ENCODE data around the gene IQCC. TPM values are rescaled to one million over a fixed set of nuclear protein-coding genes. Genes with fewer than 3 reads are reported as not detected.

Gene IQCC
- total RNA-seq, 4 donors from 2014 or later: 1.00 to 2.0 (median 1.9) TPM; not detected in 1

DNA sequence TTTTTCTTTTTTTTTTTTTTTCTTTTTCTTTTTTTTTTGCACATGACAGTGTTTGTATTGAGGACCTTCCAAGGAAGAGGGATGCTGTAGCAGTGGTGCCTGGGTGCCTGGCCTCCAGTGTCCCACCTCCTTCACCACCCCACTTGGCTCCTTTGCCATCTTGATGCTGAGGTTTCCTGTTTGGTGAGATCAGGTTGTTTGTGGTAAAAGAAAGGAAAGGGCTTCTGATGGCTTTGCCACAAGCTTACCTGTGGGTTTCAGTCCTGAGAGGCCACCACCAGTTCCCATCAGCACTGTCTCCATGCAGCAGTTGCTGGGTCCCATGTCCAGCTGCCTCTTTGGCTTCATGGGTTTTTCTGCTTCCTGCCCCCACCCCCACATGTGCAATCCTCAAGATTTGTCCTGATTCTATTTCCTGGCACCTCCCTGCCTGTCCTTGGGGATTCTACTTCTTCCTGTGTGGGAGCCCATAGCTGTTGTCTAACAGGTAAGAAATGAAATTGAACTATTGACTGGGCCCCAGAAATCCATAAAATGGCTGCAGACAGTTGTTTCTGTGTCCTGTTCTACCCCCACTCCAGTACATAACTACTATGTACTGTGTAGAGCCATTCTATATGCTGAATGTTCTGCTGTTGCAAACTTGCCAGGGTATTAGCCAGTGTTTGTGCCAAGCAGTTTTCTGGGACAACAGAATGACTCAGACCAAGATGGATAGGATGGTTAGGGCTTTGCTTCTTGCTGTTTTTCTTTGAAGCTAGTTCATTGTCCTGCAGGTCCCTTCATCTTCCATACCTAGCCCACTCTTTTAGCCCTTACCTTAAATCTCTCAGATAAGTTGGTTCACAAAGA, 9.3 kb upstream of the IQCC start:
- H3K27ac ChIP-seq: no peak overlapping the region

DNA sequence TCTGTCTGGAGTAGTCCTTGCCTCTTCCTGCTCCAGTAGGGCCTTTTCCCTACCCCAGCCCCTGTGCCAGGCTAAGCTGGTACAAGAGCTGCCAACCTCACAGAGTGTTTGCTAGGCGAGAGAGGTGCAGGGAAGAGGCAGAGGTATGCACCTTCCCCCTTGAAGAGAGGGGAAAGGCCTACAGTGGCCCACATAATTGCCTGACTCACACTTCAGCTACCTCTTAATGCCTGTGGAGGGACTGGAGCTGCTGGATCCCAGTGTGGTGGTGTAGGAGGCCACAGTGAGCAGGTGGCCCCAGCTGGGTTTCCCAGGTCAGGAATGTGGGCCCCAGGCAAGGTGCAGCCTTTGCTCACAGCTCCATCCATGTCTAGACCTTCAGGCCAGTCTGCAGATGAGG, 8.4 kb upstream of the IQCC start:
- H3K36me3 ChIP-seq: peaks cover 0 to 49% (median 21%) of the 10 kb centered on the region in 4 donors
- no peak for TF ChIP-seq POLR2A (IDR thresholded peaks at IDR 0.05)
- no peak for TF ChIP-seq POLR2AphosphoS5 (IDR thresholded peaks at IDR 0.05)
- no peak for TF ChIP-seq EP300 (IDR thresholded peaks at IDR 0.05; ENCODE audit: low read depth)
- TF ChIP-seq, protein P1, sequence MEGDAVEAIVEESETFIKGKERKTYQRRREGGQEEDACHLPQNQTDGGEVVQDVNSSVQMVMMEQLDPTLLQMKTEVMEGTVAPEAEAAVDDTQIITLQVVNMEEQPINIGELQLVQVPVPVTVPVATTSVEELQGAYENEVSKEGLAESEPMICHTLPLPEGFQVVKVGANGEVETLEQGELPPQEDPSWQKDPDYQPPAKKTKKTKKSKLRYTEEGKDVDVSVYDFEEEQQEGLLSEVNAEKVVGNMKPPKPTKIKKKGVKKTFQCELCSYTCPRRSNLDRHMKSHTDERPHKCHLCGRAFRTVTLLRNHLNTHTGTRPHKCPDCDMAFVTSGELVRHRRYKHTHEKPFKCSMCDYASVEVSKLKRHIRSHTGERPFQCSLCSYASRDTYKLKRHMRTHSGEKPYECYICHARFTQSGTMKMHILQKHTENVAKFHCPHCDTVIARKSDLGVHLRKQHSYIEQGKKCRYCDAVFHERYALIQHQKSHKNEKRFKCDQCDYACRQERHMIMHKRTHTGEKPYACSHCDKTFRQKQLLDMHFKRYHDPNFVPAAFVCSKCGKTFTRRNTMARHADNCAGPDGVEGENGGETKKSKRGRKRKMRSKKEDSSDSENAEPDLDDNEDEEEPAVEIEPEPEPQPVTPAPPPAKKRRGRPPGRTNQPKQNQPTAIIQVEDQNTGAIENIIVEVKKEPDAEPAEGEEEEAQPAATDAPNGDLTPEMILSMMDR (IDR thresholded peaks at IDR 0.05): no peak

More for the DNA sequence above, 9.3 kb upstream of the IQCC start:
- H3K36me3 ChIP-seq: peaks cover 0 to 58% (median 26%) of the 10 kb centered on the region in 4 donors
- TF ChIP-seq POLR2AphosphoS5 (IDR thresholded peaks at IDR 0.05) (no peak), POLR2A (IDR thresholded peaks at IDR 0.05) (no peak), EP300 (IDR thresholded peaks at IDR 0.05; ENCODE audit: low read depth) (no peak)
- TF ChIP-seq, protein P1 (IDR thresholded peaks at IDR 0.05): no peak
- no peak for DNase-seq
- peaks cover under 1 to 18% (median 15%) of the 10 kb centered on the region in 4 donors for H3K4me1 ChIP-seq
- H3K4me3 ChIP-seq: no peak overlapping the region
- no peaks in the 10 kb centered on the region for H3K27me3 ChIP-seq
- intact Hi-C loops (cut with DNase I; ENCODE audit: low total_unique reads): no loop called here
- in situ Hi-C loops (cut with MboI; ENCODE audit: low pct_ligation_motif_present in 1 of 4, low pct_unique_long_range_greater_than_20kb in 1 of 4, low sequenced_read_pairs in 3 of 4): no loop called here
- no peaks in the 10 kb centered on the region for H3K9me3 ChIP-seq

DNA sequence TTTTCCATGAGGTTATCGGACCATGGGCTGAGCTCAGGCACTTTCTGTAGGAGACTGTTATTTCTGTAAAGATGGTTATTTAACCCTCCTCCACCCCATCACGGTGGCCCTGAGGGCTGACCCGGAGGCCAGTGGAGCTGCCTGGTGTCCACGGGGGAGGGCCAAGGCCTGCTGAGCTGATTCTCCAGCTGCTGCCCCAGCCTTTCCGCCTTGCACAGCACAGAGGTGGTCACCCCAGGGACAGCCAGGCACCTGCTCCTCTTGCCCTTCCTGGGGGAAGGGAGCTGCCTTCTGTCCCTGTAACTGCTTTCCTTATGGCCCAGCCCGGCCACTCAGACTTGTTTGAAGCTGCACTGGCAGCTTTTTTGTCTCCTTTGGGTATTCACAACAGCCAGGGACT, 7.6 kb upstream of the IQCC start:
- peaks cover 0 to 42% (median 18%) of the 10 kb centered on the region in 4 donors for H3K36me3 ChIP-seq
- no peak overlapping the region for H3K27ac ChIP-seq
- no peaks in the 10 kb centered on the region for H3K27me3 ChIP-seq
- H3K4me3 ChIP-seq: no peak overlapping the region
- 14 to 76% methylated on average over 1 to 6 of the region's 6 CpGs for WGBS, 2 donors (ENCODE audit: low coverage in 1 of 2)
- peaks cover 8 to 27% (median 23%) of the 10 kb centered on the region in 4 donors for H3K4me1 ChIP-seq
- intact Hi-C loops (cut with DNase I; ENCODE audit: low total_unique reads) (no loop called here), in situ Hi-C loops (cut with MboI; ENCODE audit: low pct_ligation_motif_present in 1 of 4, low pct_unique_long_range_greater_than_20kb in 1 of 4, low sequenced_read_pairs in 3 of 4) (no loop called here)
- H3K9me3 ChIP-seq: no peaks in the 10 kb centered on the region
- no peak for DNase-seq
- TF ChIP-seq EP300 (IDR thresholded peaks at IDR 0.05; ENCODE audit: low read depth): no peak
- TF ChIP-seq, protein P1 (IDR thresholded peaks at IDR 0.05): no peak
- TF ChIP-seq POLR2AphosphoS5 (IDR thresholded peaks at IDR 0.05): no peak
- TF ChIP-seq POLR2A (IDR thresholded peaks at IDR 0.05): no peak

More for the DNA sequence above, 8.4 kb upstream of the IQCC start:
- H3K27me3 ChIP-seq: no peaks in the 10 kb centered on the region
- no peak for DNase-seq
- in situ Hi-C loops (cut with MboI; ENCODE audit: low pct_ligation_motif_present in 1 of 4, low pct_unique_long_range_greater_than_20kb in 1 of 4, low sequenced_read_pairs in 3 of 4): no loop called here
- H3K9me3 ChIP-seq: no peaks in the 10 kb centered on the region
- intact Hi-C loops (cut with DNase I; ENCODE audit: low total_unique reads): no loop called here
- peaks cover 8 to 27% (median 23%) of the 10 kb centered on the region in 4 donors for H3K4me1 ChIP-seq
- H3K4me3 ChIP-seq: no peak overlapping the region
- 92% methylated on average over 1 of the region's 1 CpG; no CpG with 5 or more reads in 1 of the 2 donors for WGBS, 2 donors (ENCODE audit: low coverage in 1 of 2)
- H3K27ac ChIP-seq: no peak overlapping the region

DNA sequence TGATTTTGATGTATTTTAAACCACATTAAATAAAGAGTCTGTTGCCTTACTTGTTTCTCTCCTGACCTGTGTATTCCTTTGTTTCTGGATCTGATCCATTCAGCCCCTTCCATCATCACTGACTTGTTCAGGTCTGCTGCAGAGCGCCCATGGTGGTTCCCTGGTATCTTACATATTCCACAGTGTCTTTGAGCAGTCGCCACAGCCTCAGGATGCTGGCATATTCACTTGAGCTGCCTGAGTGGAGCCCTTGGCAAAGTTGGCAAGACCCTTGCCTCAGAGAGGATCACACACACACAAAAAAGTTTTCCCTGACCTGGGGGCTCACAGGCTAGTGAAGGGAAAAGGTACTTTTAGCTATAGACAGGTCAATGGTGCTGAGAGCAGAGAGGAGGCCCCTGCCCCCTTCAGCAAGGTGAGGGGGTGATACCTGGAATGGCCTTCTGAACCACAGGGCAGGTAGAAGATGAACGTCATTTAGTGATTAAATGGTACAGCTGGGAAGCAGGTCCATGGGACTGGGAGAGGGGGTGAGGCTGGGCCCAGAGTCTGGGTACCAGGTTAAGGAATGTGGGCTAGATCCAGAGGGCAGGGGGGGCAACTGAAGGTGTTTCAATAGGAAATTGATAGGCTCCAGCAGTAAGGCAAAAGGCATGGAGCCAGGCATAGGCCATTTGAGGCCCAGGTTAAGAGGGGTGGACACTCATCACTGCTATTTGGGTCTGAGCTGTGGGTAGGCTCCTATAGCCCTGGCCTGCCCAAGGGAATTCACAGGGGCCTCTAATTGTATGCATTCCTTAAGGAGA, 7.0 kb upstream of the IQCC start:
- DNase-seq: no peak
- intact Hi-C loops (cut with DNase I; ENCODE audit: low total_unique reads) (no loop called here), in situ Hi-C loops (cut with MboI; ENCODE audit: low pct_ligation_motif_present in 1 of 4, low pct_unique_long_range_greater_than_20kb in 1 of 4, low sequenced_read_pairs in 3 of 4) (no loop called here)
- Histone ChIP-seq H3K9me3 (no peaks in the 10 kb centered on the region), H3K36me3 (peaks cover 0 to 36% (median 15%) of the 10 kb centered on the region in 4 donors), H3K27me3 (no peaks in the 10 kb centered on the region), H3K4me3 (no peak overlapping the region), H3K27ac (no peak overlapping the region), H3K4me1 (peaks cover 8 to 27% (median 23%) of the 10 kb centered on the region in 4 donors)
- 83 to 100% methylated on average over 2 to 3 of the region's 3 CpGs for WGBS, 2 donors (ENCODE audit: low coverage in 1 of 2)
- TF ChIP-seq, protein P1 (IDR thresholded peaks at IDR 0.05): no peak
- no peak for TF ChIP-seq POLR2AphosphoS5 (IDR thresholded peaks at IDR 0.05)
- no peak for TF ChIP-seq EP300 (IDR thresholded peaks at IDR 0.05; ENCODE audit: low read depth)
- no peak for TF ChIP-seq POLR2A (IDR thresholded peaks at IDR 0.05)
